Ishikawa (cell line): ENCODE data around the gene CRELD2.

ENCODE experiments used
- CEBPB ChIP-seq: IDR thresholded peaks from 2 replicates; pipeline ENCODE4 v1.6.1; 2012
- CREB1 ChIP-seq: IDR thresholded peaks from 2 replicates; pipeline ENCODE4 v1.6.1; 2012; ENCODE audit warnings: low read depth
- EGR1 ChIP-seq: IDR thresholded peaks from 2 replicates; pipeline ENCODE4 v1.6.1; 2012
- EP300 ChIP-seq: IDR thresholded peaks from 2 replicates; pipeline ENCODE4 v1.6.1; 2012; ENCODE audit warnings: borderline replicate concordance
- FOXM1 ChIP-seq: IDR thresholded peaks from 2 replicates; pipeline ENCODE4 v1.6.1; 2012; ENCODE audit warnings: low read depth, borderline replicate concordance
- NFIC ChIP-seq: IDR thresholded peaks from 2 replicates; pipeline ENCODE4 v1.6.1; 2012
- RAD21 ChIP-seq: IDR thresholded peaks from 2 replicates; pipeline ENCODE4 v1.6.1; 2012; ENCODE audit warnings: low read depth
- TAF1 ChIP-seq: IDR thresholded peaks from 2 replicates; pipeline ENCODE4 v1.6.1; 2012; ENCODE audit warnings: low read depth, mild to moderate bottlenecking
- TCF12 ChIP-seq: IDR thresholded peaks from 2 replicates; pipeline ENCODE4 v1.6.1; 2012; ENCODE audit warnings: low read depth
- TEAD4 ChIP-seq: IDR thresholded peaks from 2 replicates; pipeline ENCODE4 v1.6.1; 2012
- YY1 ChIP-seq: IDR thresholded peaks from 2 replicates; pipeline ENCODE4 v1.6.1; 2012; ENCODE audit warnings: low read depth
- ZBTB7A ChIP-seq: IDR thresholded peaks from 2 replicates; pipeline ENCODE4 v1.6.1; 2012; ENCODE audit warnings: low read depth
- TF ChIP-seq, protein P1 (sequence below): IDR thresholded peaks from 2 replicates; pipeline ENCODE4 v1.6.1; 2012; ENCODE audit warnings: low read depth, mild to moderate bottlenecking
- TF ChIP-seq, protein P2 (sequence below): IDR thresholded peaks from 2 replicates; pipeline ENCODE4 v1.6.1; 2012
- TF ChIP-seq, protein P3 (sequence below): IDR thresholded peaks from 2 replicates; pipeline ENCODE4 v1.6.1; 2012

Gene CRELD2

GRCh38 chr22:49928185-49928495 is 9.7 kb downstream of the CRELD2 start:
- TF ChIP-seq, protein P1, sequence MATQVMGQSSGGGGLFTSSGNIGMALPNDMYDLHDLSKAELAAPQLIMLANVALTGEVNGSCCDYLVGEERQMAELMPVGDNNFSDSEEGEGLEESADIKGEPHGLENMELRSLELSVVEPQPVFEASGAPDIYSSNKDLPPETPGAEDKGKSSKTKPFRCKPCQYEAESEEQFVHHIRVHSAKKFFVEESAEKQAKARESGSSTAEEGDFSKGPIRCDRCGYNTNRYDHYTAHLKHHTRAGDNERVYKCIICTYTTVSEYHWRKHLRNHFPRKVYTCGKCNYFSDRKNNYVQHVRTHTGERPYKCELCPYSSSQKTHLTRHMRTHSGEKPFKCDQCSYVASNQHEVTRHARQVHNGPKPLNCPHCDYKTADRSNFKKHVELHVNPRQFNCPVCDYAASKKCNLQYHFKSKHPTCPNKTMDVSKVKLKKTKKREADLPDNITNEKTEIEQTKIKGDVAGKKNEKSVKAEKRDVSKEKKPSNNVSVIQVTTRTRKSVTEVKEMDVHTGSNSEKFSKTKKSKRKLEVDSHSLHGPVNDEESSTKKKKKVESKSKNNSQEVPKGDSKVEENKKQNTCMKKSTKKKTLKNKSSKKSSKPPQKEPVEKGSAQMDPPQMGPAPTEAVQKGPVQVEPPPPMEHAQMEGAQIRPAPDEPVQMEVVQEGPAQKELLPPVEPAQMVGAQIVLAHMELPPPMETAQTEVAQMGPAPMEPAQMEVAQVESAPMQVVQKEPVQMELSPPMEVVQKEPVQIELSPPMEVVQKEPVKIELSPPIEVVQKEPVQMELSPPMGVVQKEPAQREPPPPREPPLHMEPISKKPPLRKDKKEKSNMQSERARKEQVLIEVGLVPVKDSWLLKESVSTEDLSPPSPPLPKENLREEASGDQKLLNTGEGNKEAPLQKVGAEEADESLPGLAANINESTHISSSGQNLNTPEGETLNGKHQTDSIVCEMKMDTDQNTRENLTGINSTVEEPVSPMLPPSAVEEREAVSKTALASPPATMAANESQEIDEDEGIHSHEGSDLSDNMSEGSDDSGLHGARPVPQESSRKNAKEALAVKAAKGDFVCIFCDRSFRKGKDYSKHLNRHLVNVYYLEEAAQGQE = no peak
- TF ChIP-seq CREB1 (no peak), RAD21 (no peak), EGR1 (no peak), TCF12 (no peak), CEBPB (no peak), TEAD4 (no peak), FOXM1 (no peak), ZBTB7A (no peak), NFIC (no peak)

DNA sequence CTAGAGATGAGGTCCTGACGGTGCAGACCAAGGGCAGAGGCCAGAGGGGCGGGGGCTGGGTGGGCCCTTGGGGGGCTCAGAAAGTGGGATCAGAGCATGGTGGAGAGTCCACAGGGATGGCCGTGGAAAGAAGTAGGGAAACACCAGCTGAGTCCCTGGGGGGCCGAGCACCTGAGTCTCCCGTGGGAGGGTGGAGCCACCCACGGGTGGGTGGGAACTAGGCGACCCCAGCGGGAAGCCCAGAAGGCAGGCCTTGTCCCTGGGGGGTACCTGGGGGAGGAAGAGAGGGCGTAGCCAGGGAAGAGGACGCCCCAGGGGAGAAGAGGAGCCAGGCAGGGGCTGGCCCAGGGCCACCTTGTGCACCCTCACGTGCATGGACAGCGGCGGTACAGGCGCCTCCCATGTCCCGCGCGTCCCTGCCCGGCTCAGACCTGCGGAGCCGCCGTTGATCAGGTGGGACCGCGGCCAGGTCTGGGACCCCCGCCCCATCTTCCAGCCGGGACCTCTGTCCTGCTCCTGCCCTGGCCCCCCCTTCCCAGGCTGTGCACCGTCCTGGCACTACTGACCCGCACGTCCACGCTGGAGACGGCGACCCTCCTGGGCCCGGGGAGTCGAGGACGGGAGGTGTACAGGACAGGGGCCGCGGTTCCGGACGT is 10.2 kb downstream of the CRELD2 start:
- TF ChIP-seq TCF12 (no peak), CREB1 (no peak), TEAD4 (no peak), YY1 (no peak), EP300 (no peak), FOXM1 (no peak), TAF1 (no peak), CEBPB (no peak), EGR1 (no peak), RAD21 (no peak), NFIC (no peak), ZBTB7A (no peak)
- TF ChIP-seq, protein P2, sequence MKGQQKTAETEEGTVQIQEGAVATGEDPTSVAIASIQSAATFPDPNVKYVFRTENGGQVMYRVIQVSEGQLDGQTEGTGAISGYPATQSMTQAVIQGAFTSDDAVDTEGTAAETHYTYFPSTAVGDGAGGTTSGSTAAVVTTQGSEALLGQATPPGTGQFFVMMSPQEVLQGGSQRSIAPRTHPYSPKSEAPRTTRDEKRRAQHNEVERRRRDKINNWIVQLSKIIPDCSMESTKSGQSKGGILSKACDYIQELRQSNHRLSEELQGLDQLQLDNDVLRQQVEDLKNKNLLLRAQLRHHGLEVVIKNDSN = no peak
- TF ChIP-seq, protein P3, sequence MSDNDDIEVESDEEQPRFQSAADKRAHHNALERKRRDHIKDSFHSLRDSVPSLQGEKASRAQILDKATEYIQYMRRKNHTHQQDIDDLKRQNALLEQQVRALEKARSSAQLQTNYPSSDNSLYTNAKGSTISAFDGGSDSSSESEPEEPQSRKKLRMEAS = no peak
- TF ChIP-seq, protein P1 = no peak

DNA sequence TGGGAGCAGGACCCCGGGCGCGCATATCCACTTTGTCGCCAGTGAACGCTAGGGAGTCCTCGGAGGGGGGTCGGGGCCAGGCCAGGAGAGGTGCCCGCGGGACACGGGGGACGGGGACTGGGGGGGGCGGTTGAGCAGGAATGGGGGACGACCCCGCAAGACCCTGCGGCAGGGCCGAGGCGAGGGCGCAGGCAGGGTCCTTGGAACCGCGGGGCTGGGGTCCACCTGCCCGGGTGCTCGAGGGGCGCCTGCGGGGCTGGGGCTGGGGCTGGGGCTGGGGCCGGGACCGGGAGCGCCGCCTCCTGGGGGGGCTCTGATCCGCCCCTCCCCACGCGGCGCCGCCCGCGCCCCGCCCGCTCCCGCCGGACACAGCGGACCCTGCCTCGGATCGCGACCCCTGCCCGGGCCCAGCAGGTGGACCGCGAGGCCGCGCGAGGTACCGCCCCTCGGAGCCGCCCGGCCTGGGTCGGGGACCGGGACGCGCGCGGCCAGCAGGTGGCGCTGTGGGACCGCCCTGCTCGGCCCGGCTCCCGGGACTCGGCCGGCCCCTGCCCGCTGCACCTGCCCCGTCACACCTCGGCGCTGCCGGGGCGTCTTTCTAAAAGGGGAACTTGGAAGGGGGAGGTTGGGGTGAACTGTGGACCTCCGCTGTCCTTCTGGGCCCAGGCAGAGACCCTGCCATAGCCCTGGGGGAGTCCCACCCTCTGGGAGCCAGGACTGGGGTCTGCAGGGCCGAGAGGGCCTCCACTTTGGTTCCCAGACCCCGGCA is 11.0 kb downstream of the CRELD2 start:
- TF ChIP-seq FOXM1 = no peak
- no peak for TF ChIP-seq EGR1
- TF ChIP-seq, protein P3 = peak; percentile 20; the same call in 1 of the 2 replicates
- peak; percentile 74 for TF ChIP-seq ZBTB7A
- TF ChIP-seq CEBPB = no peak
- no peak for TF ChIP-seq NFIC
- TF ChIP-seq RAD21 = peak; percentile 84
- no peak for TF ChIP-seq EP300
- TF ChIP-seq CREB1 = no peak

GRCh38 chr22:49929994-49930575 is 11.7 kb downstream of the CRELD2 start:
- TF ChIP-seq EGR1 (no peak), TAF1 (no peak), RAD21 (no peak), CEBPB (no peak), FOXM1 (no peak), TCF12 (no peak), TEAD4 (no peak), CREB1 (no peak), NFIC (no peak)
- TF ChIP-seq, protein P1 = no peak
